Measurements from ENCODE around the gene CYP17A1.

The CYP17A1 gene

DNA sequence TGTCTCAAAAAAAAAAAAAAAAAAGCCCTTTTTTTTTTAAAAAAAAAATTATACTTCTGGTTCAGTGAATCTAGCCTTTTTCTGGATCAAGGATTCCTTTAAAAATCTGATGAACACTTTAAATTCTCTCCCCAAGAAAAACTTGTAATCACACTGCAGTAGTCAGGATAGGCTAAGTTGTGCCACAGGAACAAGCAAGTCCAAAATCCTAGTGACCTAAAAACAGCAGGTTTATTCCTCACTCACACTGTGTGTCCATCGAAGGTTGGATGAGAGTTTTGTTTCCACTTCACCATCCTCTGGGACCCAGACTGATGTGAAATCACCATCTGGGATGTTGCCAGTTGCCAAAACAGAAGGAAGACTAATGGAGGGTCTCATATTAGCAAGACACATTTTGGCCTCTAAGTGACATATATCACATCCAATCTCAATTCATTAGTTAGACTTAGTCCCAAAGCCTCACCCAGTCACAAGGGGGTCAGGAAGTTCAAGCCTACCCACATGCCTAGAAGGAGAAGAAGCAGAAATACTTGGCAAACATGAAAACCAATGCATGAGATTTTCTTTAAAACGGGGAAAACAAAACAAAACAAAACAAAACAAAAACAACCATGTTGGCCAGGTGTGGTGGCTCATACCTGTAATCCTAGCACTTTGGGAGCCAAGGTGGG, 32.7 kb downstream of the CYP17A1 start:
- DNase-seq (ENCODE audit: low spot score): no peak

DNA sequence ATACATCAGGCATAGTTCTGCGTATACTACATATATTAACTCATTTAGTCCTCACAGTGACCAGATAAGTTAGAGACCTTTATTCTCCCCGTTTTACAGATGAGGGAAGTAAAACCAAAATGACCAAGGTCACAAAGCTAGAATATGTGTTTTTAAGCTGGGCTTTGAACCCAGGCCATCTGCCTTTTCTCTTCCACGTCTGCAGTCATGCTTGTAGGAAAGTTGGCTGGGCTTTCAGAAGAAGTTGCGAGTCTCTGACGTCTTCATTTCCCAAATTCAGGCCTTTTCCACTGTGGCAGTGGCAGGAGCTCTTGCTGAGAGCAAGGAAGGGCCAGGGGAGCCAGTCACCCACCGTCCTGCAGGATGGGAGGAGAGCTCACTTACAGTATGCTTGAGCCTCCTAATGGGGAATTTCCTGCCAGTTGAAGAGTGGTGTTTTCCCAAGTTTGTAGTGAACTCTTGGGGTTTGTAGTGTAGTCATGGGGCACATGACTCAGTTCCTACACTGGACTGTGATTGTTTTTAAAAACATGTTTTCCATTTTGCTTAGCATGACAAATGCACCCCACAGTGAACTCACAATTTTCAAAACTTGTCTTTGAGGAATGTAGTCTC, 34.2 kb downstream of the CYP17A1 start:
- no peak for DNase-seq (ENCODE audit: low spot score)

- DNase-seq (ENCODE audit: low spot score): no peak
These were observed 35.2 kb downstream of the CYP17A1 start for GRCh38 chr10:102801978-102802377.

DNA sequence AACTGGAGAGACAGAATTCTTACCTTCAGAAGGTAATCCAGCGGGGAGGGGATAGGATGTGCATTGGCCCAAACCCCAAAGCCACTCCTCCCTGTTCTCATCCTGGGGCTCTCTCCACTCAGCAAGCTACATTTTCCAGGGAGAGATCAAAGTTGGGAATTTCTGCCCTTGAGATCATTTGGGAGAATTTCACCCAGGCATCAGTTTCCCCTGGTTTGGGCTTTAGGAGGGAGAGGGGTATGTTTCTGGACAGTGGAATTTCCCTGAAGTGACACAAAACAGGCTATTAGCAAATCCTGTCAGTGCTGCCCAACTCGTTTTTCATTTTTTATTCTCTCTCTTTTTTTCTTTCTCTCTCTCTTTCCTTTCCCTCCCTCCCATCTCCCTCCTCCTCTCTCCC, 35.7 kb downstream of the CYP17A1 start:
- DNase-seq (ENCODE audit: low spot score): no peak

DNA sequence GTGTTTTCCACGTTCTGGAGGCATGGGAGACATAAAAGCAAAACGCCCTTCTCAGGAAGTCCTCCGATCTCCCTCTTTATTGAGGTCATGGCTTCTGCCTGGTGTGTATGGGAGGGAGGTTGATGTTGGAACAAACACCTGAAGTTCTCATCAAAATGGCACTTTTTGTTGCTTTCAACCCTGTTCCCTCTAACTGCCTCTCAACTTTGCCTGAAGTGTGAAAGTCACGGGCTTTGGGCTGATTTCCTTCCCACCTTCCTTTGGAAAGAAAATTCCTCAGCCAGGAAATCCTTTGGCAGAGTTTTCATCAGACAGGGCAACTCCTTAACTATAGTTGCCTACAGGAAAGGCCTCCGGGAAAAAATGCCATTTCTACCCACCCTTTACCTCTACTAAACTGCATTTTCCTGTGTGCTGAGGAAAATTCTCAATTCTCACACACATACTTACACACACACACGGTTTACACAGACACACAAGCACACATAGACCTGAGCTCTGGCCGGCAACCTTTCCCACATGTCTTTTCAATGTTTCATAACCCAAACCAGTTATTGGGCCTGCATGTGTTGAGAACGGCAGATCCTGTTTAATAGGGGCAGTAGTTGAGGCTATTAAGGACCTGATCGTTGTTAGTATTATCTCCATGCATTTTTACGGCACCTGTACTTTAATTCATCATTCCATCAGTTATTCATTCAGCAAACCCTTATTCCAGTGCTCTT, 36.4 kb downstream of the CYP17A1 start:
- DNase-seq (ENCODE audit: low spot score): no peak

DNA sequence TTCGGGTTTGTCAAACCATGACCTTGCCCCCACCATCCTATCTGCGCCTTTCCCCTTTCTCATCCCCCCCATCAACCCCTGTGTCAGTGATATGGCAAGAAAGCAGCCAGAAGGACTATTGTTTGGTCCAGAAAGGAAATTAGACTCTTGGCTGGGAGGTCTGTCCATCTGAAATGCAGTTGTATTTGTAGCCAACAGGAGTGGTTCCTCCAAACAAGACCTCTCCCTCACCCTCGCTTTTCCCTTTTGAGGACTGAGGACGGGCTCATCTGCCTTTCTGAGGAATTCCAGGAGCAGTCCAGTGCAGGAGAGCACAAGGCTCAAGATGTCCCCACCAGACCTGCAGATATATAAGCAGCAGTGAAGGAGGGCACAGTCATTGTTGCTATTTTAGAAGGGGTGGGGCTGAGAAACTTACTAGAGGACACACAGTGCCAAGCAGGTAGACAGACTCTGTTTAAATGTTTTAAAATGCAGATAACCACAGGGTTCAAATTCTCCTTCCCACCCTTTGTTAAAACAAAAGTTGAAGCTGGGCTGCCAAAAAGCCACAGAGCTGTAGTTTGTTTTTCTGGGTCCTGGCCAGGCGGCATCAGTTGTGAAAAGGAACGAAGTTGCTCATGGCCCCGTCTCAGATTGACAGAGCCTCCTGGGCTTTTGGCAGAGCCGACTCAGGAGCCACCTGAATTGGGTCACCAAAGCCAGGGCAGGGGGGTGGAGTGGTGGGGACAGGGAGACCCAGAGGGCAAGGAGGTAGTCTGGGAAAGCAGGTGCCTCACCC, 37.3 kb downstream of the CYP17A1 start:
- DNase-seq (ENCODE audit: low spot score): no peak

GRCh38 chr10:102796407-102797176, 40.6 kb downstream of the CYP17A1 start:
- no peak for DNase-seq (ENCODE audit: low spot score)

- DNase-seq (ENCODE audit: low spot score): no peak
These were observed 41.5 kb downstream of the CYP17A1 start for GRCh38 chr10:102795453-102796406.

- DNase-seq (ENCODE audit: low spot score): no peak
These were observed 45.3 kb downstream of the CYP17A1 start for GRCh38 chr10:102791754-102792395.

DNA sequence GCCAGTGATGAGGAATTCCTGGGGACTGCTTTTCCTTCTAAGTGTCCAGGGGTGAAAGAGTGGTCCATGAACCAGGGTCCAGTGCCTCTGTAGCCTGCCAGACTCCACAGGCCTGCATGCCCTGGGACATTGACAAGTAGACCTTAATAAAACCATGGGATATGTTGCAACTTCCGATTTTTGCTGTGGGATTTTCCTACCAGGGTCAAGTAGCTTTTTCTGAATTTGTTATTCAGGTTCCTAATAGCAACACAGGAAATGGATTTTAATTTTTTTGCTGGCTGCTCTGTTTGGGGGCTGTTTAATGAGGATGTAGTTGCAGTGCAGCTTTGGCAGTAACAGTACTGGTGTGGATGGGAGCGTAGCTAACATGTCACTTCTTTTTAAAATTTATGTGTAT, 51.4 kb downstream of the CYP17A1 start:
- no peak for DNase-seq (ENCODE audit: low spot score)

- no peak for DNase-seq (ENCODE audit: low spot score)
These were observed 53.6 kb downstream of the CYP17A1 start for GRCh38 chr10:102783568-102783967.

- no peak for DNase-seq (ENCODE audit: low spot score)
These were observed 54.3 kb downstream of the CYP17A1 start for GRCh38 chr10:102782673-102783551.

GRCh38 chr10:102781921-102782557, 55.2 kb downstream of the CYP17A1 start:
- DNase-seq (ENCODE audit: low spot score): no peak

- no peak for DNase-seq (ENCODE audit: low spot score)
These were observed 55.9 kb downstream of the CYP17A1 start for GRCh38 chr10:102781090-102781920.

Data from cerebellar cortex (tissue), 1 donor.